GM21576 (cell line): ENCODE measurements around the gene UNC80.

Experiments used
- ATAC-seq: cut with Tn5 transposase; IDR thresholded peaks from one replicate; pipeline ENCODE4 v1.9.1; 2021; ENCODE audit warnings: mild to moderate bottlenecking, moderate library complexity; ENCODE audit not compliant: unreplicated experiment

The UNC80 gene

DNA sequence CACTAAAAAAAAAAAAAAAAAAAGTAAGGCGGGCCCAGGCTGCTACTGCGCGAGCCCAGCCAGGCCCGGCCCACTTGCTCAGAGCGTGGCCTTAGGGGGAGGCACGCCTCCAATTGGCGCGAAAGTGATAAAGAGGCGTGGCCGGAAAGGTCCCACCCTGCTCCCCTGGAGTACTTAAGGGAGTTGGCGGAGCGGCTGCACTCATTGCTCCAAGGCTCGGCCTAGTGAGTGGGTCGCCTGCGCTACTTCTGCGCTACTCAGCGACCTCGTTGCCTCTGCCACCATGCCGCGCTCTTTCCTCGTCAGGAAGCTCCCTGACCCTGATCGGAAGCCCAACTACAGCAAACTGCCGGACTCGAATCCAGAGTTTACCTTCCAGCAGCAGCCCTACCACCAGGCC is 36.9 kb downstream of the UNC80 start:
- ATAC-seq, result no peak

DNA sequence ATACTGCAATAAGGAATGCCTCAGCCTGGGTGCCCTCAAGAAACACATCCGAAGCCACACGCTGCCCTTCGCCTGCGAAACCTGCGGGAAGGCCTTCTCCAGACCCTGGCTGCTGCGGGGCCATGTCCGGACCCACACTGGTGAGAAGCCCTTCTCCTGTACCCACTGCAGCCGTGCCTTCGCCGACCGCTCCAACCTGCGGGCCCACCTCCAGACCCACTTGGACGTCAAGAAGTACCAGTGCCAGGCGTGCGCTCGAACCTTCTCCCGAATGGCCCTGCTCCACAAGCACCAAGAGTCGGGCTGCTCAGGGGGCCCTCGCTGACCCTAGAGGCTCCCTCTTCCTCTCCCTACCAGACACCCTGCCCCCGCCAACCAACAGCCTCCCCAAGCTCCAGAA is 37.6 kb downstream of the UNC80 start:
- no peak for ATAC-seq

DNA sequence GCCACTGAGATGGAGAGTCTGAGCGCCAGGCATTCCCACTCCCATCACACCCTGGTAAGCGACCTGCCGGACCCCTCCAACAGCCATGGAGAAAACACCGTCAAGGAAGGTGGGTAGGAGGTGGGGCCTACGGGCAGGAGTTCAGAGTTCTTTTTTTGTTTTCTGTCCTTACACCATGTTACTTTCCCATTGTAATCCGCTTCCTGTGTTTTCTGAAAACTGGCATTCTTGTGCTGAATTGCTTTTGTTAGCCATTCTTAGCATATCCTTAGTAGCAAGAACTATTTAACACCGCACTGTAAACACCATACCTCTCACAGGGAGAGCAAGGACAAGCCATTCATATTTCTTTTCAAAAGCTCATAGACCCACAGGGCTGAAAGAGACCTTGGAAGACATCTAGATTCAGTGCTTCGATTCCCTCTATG is 46.2 kb downstream of the UNC80 start:
- ATAC-seq, result no peak

DNA sequence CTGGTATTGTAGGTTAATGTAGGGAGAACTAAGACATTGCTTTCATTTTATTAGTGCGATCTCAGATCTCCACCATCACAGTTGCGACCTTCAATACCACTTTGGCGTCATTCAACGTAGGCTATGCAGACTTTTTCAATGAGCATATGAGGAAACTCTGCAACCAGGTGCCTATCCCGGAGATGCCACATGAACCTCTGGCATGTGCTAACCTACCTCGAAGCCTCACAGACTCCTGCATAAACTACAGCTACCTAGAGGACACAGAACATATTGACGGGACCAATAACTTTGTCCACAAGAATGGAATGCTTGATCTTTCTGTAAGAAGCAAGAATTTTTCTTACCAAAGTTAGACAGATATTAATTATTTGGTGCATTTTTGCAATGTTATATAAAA is 47.3 kb downstream of the UNC80 start:
- ATAC-seq, result no peak

DNA sequence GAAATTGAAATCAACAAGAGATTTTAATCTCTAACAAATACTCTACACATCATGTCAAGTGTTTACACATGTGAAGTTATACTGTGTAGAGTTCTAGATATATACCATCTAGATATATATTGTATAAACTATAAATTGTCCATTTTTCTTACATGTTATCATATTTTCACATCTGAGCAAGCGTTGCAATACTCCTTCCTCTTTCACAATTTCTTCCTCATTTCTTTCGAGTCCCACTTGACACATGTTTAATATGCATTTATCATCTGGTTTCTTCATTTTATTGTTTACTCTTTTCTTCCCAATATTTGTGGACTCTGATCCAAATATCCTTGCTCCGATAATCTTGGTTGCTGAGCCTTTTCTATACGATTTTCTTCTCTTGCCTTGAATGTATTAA is 50.2 kb downstream of the UNC80 start:
- no peak for ATAC-seq

DNA sequence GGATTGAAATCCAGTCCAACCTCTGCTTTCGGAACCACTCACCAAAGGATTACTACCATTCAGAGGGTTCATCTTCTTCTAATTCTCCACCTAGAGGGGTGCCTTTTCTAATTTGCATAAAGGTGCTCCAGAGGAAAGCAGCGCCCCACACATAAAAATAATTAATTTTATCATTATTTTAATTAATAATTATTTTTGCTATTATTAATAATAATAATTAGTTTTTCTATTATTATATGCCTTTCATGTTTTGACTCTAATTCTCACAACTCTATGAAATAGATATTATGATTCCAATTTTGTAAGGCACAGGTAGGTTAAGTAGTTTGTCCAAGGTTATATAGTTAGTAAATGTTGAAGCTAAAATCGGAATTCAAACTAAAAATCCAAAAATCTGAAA is 51.9 kb downstream of the UNC80 start:
- ATAC-seq, result no peak

DNA sequence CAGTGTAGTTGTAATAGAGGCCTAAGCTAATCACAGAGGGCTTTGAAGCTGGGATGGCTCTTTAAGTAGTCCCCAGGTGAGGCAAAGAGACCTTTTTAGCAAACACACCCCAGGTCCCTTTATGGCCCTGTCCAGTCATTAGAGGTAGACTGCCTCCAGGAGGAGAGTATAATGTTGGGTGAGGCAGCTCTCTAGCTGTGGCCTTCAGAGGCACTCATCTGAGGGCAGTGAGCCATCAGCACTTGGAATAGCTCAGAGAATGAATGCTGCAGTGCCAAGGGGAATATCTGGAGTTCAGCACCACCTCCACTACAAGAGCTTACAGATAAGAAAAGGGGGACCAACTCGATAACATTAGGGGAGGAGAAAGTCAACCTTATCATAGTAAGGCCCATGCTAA is 52.8 kb downstream of the UNC80 start:
- ATAC-seq, result no peak

DNA sequence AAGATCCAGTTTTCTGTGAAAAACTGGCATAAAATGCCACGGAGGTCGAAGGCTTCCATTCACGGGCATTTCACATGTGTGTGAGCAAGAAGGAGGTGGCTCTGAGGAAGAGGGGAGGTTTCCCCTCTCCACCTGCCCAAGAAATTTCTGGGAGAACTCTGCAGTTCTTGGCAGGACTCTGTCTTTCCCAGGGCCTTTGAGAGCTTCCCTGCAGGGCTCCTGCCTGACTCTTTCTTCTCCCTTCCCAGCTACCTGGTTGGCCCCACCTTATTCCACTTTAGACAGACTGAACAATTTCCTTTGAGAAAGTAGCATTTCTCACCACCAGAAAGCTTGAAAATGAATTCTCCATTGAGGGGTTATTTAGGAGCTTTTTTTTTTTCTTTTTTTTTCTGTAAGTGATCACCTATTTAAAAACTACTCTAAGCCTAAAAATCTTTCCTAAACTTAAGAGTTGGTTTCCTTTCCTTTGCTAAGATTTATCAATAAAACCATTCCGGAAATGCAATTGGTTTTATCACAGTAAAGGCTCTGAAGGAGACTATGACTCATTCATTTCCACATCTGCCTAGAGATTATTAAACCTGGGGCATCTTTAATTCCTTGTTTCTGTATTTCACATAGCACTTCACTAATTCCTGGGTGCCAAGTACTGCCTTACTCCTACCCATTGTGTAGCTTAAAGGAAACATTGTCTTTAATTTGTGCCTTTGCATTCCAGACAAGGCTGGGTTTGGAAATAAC is 59.3 kb downstream of the UNC80 start:
- ATAC-seq, result no peak

DNA sequence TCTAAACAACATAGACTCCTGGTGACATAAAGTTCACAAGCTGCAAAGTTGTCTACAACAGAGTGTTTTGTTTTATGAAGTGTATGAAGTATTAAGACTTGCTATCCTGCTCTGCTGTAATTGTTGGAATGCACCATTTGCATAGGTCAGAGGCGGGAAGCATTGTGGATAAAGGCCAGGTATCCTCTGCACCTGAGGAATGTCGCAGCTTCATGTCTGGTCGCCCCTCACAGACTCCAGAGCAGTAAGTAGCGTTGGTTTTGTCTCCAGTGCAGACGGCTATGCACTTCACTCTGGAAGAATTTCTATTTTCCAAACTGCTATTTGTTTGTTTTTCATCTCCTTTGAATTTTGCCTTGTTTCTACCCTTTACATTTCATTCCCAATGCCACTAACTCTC is 63.1 kb downstream of the UNC80 start:
- ATAC-seq, result no peak

DNA sequence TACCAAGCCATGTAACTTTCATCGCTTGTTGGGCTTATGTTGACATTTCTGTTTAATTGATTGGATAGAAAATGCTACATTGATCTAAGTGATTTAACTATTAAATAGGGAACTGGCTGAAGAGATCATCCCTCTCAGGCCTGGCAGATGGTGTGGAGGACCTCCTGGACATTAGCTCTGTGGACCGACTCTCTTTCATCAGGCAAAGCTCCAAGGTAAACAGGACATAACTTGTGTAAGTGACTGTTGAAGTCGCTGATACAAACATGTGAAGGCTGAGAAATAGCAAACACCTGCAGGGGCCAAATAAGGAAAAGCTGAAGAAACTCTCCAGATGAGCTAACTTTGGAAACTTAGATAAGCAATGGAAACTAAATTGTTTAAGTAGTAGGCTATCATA is 68.8 kb downstream of the UNC80 start:
- no peak for ATAC-seq

DNA sequence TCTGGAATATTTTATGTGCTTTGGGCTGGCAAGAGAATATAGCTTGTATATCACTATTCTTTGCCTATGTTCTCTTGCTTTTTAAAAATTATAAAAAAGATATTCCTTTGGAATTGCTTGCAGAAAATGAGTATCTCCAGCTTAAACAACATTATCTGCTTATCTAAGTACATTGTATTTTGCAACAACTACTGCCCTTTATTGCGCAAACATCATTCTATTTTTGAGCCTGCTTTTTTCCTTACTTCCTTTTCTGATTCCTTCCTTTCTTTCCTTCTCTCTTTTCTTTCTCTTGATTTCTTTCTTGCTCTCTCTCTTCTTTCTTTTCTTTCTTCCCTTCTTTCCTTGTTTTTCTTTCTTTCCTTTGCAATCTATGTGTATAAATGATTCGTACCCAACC is 74.0 kb downstream of the UNC80 start:
- ATAC-seq, result no peak

DNA sequence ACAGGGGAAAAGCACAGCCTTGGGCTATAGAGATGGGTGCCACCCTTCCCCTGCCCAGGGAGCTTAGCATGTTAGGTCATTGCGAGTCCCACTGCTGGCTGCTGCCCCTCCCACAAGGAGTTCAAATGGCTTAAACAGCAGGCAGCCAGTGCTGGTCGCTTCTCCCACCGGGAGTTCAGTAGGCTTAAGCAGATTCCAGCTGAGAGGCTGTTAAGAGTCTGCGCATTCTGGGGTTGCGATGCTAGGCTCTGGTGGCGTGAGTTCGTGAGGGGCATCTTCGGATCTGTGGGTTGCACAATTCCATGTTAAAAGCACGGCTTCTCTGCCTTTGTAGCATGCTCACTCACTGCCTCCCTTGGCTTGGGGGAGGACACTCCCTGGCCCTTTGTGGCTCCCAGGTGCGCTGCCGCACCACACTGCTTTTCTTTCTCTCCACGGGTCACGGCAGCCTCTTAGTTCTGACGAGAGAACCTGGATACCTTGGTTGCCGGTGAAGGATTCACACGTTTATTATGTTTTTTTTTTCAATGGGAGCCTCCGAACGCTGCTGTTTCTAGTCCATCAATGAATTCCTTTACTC is 93.2 kb downstream of the UNC80 start:
- ATAC-seq, result no peak

DNA sequence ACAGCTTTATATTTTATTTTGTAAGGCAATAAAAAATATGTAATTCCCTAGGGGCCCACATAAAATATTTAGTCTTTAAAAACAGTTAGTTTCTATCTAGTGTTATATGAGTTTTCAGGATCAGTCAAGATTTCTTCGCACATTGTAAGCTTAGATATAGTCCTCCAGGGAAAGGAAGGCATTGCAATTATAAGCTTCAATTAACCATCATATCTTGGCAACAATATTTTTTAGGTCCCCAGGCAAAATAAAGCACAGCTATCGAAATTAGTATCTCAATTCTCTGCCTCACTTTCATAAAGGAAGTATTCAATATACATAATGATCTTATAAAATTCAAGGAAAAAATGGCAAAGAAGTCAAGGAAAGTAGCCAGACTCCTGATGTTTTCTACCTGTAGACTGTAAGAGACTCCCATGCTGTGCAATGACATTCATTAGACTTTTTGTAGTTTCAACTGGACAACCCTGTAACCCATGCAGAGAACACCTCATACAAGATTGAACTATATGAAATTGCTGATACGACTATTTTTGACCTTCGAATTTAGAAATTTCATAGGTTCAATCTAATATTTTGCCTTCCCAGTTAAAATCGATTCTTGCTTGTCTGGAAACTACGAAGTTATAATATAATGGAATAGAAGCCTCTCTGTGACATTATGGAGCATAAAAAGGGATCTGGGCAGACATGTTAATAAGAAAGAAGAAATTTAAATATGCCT is 96.8 kb downstream of the UNC80 start:
- no peak for ATAC-seq

DNA sequence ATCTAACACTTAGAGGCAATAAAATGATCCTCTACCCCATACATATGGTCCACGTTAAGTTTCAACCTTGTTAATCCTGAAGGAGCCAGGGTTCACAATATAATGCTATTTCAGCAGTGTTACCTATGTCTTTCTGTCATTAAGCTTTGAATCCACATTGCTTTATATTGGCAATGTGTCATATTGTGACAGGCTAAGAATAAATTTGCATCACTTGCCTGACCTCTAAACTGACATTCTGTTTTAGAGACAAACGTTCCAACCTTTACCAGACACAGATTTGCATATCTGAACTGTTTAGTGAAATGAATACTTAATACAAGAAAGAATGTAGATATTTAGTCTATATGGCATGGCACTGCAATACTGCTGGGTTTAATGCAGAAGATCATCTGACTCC is 98.4 kb downstream of the UNC80 start:
- no peak for ATAC-seq

DNA sequence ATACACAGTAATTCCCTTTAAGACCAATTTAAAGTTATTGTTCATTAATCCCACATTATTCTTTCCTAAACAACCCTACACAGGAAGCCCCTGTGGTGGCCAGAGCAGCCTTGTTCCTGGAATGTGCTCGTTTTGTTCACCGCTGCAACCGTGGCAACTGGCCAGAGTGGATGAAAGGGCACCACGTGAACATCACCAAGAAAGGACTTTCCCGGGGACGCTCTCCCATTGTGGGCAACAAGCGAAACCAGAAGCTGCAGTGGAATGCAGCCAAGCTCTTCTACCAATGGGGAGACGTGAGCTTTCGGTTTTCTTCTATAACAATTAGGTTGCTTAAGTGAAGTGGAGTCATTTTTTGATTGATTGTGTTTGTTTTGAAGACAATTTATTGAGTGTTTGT is 101.0 kb downstream of the UNC80 start:
- ATAC-seq, result no peak

DNA sequence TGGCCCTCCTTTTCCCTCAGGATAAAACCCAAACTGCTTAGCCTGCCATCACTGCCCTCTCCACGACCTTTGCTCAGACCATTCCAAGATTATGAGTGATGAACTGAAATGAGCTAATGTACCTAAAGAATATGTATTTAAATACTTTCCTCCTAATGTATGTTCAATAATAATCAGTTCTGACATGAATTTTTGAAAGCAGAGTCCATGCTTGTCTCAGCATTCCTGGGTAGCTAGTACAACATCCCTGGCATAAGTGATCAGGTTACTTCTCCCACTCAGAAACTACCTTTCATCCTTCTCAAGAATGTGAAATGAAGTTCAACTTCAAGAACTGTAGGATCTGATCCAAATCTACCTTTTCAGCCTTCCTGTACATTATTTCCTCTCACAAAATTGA is 103.6 kb downstream of the UNC80 start:
- no peak for ATAC-seq

DNA sequence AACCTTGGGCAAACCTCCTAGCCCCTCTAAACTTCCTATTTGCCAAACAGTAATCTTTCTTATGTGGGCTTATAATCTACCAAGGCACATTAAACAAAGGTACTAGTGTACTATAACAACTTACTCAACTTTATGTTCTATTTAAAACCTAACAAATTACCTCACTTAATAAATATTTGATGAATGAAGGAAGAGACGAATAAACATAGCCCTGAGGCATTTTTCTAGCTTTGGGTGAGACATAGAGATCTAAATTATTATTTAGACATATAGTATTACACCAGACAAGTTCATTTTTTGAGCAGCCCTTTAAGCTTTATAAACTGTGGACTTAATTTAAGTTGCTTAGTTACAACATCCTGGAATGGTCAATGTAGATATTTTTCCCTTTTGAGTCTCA is 104.6 kb downstream of the UNC80 start:
- ATAC-seq, result no peak

DNA sequence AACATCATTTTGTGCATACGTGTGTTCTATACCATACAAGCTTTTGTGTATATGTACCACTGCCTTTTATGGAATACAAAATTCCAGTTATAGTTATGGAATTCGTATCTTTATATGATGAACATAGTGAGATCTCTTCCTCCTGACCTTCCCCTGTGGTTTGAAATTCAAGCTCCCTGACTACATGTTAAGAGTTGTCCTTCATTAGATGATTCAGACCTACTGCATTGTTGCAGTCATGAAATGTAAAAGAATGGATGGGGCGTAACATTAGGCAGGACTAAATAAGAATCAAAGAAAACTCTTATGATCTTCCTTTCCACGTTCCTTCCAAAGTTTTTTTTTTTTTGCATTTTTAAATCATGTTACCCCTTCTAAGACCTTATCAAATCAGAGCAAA is 107.1 kb downstream of the UNC80 start:
- no peak for ATAC-seq

DNA sequence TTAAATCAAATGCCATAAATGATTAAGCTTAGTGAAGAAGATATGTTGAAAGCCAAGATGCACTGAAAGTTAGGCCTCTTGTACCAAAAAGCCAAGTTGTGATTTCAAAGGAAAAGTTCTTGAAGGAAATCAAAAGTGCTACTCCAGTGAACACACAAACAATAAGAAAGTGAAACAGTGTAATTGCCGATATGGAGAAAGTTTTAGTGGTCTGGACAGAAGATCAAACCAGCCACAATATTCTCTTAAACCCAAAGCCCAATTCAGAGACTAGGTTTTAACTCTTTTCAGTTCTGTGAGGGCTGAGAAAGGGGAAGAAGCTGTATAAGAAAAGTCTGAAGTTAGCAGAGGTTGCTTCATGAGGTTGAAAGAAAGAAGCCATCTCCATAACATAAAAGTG is 129.0 kb downstream of the UNC80 start:
- no peak for ATAC-seq

DNA sequence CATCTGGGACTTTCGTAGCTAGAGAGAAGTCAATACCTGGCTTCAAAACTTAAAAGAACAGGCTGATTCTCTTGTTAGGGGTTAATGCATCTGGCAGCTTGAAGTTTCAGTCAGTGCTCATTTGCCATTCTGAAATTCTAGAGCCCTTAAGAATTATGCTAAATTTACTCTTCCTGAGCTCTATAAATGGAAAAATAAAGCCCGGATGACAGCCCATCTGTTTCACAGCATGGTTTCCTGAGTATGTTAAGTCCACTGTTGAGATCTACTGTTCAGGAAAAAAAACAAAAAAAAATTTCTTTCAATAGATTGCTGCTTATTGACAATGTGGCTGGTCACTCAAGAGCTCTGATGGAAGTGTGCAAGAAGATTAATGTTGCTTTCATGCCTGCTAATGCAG is 129.5 kb downstream of the UNC80 start:
- no peak for ATAC-seq

DNA sequence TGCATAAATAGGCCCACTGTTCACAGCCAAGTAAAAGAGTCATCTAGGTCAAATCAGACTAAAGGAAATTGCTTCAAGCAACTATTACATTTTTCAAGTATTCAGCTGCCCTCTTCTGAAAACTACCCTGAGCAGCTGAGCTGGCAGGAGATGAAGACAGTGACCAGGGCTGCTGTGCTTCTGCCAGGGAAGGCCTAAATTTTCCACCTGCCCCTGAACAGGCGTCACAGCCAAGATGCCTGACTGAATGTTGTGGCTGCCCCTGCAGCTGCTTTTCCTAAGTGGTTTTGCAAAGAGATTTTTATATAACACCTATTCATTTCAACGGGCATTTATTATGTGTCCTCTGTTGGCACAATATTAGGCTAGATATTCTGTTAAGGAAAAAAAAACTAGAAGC is 134.1 kb downstream of the UNC80 start:
- ATAC-seq, result no peak

DNA sequence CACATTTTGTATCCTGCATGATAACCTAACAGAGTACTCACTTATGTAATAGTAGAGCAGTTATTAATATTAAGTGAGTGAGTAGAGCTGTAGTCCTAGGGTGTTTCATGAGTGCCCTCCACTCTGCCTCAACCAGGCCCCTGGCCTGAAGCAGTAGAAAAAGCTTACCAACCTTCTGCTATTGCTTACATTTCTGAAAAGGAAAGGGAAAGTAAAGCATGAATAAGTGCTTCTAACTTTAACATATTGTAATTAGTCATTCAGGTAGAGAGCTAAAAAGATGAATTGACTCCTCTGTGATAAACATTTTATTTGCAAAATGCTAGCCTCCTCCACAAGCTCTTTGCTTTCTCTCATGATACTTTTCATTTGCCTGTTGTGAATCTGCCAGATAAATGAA is 136.1 kb downstream of the UNC80 start:
- no peak for ATAC-seq
